K562 (cell line): ENCODE measurements around the gene SOX18. TPM values are rescaled to one million over a fixed set of nuclear protein-coding genes. Genes with fewer than 3 reads are reported as not detected.
A peak's percentile ranks its signal among the peaks of the same experiment; 100 is the strongest.

Experiments
- BMI1 ChIP-seq: fragments of 150-350 bp; IDR thresholded peaks from 2 replicates; pipeline ENCODE4 v1.6.1; 2014; ENCODE audit warnings: low read length
- CREB1 ChIP-seq, 2 experiments: sonication (generic) in 1 of 2; formaldehyde crosslinking in 1 of 2; IDR thresholded peaks; 2 replicates each; pipeline versions ENCODE4 v1.6.1 to v1.8.0; 2012 to 2022; ENCODE audit warnings: inconsistent platforms in 1 of 2, mild to moderate bottlenecking in 1 of 2, missing genetic modification reagents in 1 of 2, moderate library complexity in 1 of 2
- DLX4 ChIP-seq: fragments of 250-450 bp; sonication (Bioruptor Pico); IDR thresholded peaks from 2 replicates; pipeline ENCODE4 v1.6.1; 2021; ENCODE audit warnings: mild to moderate bottlenecking
- FOXJ2 ChIP-seq: fragments of 200-800 bp; sonication (Bioruptor generic); IDR thresholded peaks from 2 replicates; pipeline ENCODE4 v1.6.1; 2016; ENCODE audit warnings: missing genetic modification characterization, missing compliant biosample characterization
- FOXJ3 ChIP-seq: sonication (generic); formaldehyde crosslinking; IDR thresholded peaks from 2 replicates; pipeline ENCODE4 v1.4.0; 2020; ENCODE audit warnings: mild to moderate bottlenecking, missing genetic modification reagents
- HSF4 ChIP-seq: fragments of 250-450 bp; sonication (Bioruptor Pico); IDR thresholded peaks from 2 replicates; pipeline ENCODE4 v2.1.2; 2022; ENCODE audit warnings: mild to moderate bottlenecking, moderate library complexity, borderline replicate concordance
- MEIS2 ChIP-seq: fragments of 450-650 bp; IDR thresholded peaks from 2 replicates; pipeline ENCODE4 v1.6.1; 2014; ENCODE audit warnings: mild to moderate bottlenecking; ENCODE audit not compliant: partially characterized antibody
- POLR2A ChIP-seq: fragments of 450-650 bp; conservative IDR thresholded peaks from 2 replicates; pipeline ENCODE4 v1.6.1; 2016
- PRMT5 ChIP-seq: sonication (generic); formaldehyde crosslinking; IDR thresholded peaks from 2 replicates; pipeline ENCODE4 v1.5.0; 2020; ENCODE audit warnings: missing genetic modification reagents
- RAD21 ChIP-seq, 2 experiments: fragments of 250-450 bp in 1 of 2; fragments of 450-650 bp in 1 of 2; sonication (Bioruptor Pico) in 1 of 2; formaldehyde crosslinking in 1 of 2; IDR thresholded peaks in 1 of 2; conservative IDR thresholded peaks in 1 of 2; 2 replicates each; pipeline versions ENCODE4 v1.4.0 to v1.8.0; 2020 to 2022; ENCODE audit warnings: mild to moderate bottlenecking in 2 of 2, moderate library complexity in 1 of 2
- RB1 ChIP-seq: fragments of 450-650 bp; IDR thresholded peaks from 2 replicates; pipeline ENCODE4 v1.6.1; 2017; ENCODE audit warnings: low read depth, mild to moderate bottlenecking
- REST ChIP-seq, 2 experiments: fragments of 450-650 bp; formaldehyde crosslinking in 1 of 2; IDR thresholded peaks; 2 replicates each; pipeline versions ENCODE4 v1.4.0 to v1.6.1; 2014 to 2020; ENCODE audit warnings: mild to moderate bottlenecking in 2 of 2, borderline replicate concordance in 1 of 2, low read depth in 1 of 2
- STAT5A ChIP-seq: IDR thresholded peaks from 2 replicates; pipeline ENCODE4 v1.6.1; 2012; ENCODE audit warnings: low read length, inconsistent platforms, borderline replicate concordance
- TAF15 ChIP-seq: fragments of 200-400 bp; formaldehyde crosslinking; IDR thresholded peaks from 2 replicates; pipeline ENCODE4 v1.6.1; 2017; ENCODE audit warnings: mild to moderate bottlenecking, low read depth, low read length, moderate library complexity
- XRCC5 ChIP-seq: fragments of 200-400 bp; formaldehyde crosslinking; IDR thresholded peaks from 2 replicates; pipeline ENCODE4 v1.6.1; 2017; ENCODE audit warnings: low read depth, mild to moderate bottlenecking, low read length
- ZBTB17 ChIP-seq: fragments of 450-650 bp; formaldehyde crosslinking; IDR thresholded peaks from 2 replicates; pipeline ENCODE4 v1.4.0; 2020; ENCODE audit warnings: mild to moderate bottlenecking
- ZNF121 ChIP-seq: sonication (generic); formaldehyde crosslinking; conservative IDR thresholded peaks from 2 replicates; pipeline ENCODE4 v1.8.0; 2022; ENCODE audit warnings: missing genetic modification reagents
- ZNF197 ChIP-seq: fragments of 200-800 bp; sonication (Bioruptor generic); IDR thresholded peaks from 2 replicates; pipeline ENCODE4 v1.6.1; 2016; ENCODE audit warnings: low read depth, missing genetic modification characterization, missing compliant biosample characterization
- ZNF217 ChIP-seq: sonication (generic); formaldehyde crosslinking; IDR thresholded peaks from 2 replicates; pipeline ENCODE4 v1.8.0; 2022; ENCODE audit warnings: mild to moderate bottlenecking, missing genetic modification reagents
- ZNF699 ChIP-seq: fragments of 250-450 bp; sonication (Bioruptor Pico); IDR thresholded peaks from 2 replicates; pipeline ENCODE4 v1.8.0; 2021; ENCODE audit warnings: mild to moderate bottlenecking, moderate library complexity; ENCODE audit not compliant: insufficient replicate concordance
- polyA plus RNA-seq, 8 experiments: library from polyadenylated mRNA; depleted of rRNA in 4 of 8; stranded (reverse) in 5 of 8; unstranded in 3 of 8; fragments of >200 nt; fragmentation: Nextera tagmentation in 2 of 8; fragmentation: Illumina TruSeq in 1 of 8; extraction: Ambion mirVana in 2 of 8; extraction: Trizol in 1 of 8; gene quantifications; 2 replicates each; pipeline versions ENCODE4 v1.2.1 to v1.2.3, GENCODE V29; 2011 to 2014; ENCODE audit warnings: inconsistent platforms in 1 of 8, missing spikeins in 1 of 8
- total RNA-seq, 7 experiments: library from RNA; depleted of rRNA in 6 of 7; stranded (reverse); fragments of >200 nt in 6 of 7; fragmentation: Illumina TruSeq in 2 of 7; extraction: Trizol in 2 of 7; gene quantifications; 2 replicates each; pipeline versions ENCODE4 v1.2.1 to v1.2.3, GENCODE V29; 2011 to 2021; ENCODE audit warnings: low replicate concordance in 1 of 7

Gene SOX18
- total and polyA plus RNA-seq, 9 of the 15 experiments (the other 6 are each of a cell fraction or from before 2014, with no cell fraction given) = 0.15 to 19.8 (median 0.33) TPM

GRCh38 chr20:64057628-64058498 lies 8.4 kb upstream of the SOX18 start (continued):
- TF ChIP-seq REST (IDR thresholded peaks at IDR 0.05; ENCODE audit: borderline replicate concordance) (peak; percentile 72; the same call in 1 of the 2 replicates), REST (CRISPR knock-in tag; IDR thresholded peaks at IDR 0.05; ENCODE audit: low read depth) (no peak), ZNF197 (CRISPR knock-in tag) (no peak), POLR2A (no peak), HSF4 (no peak), ZNF121 (CRISPR knock-in tag) (0 out of 2 replicates have a peak, but pooled peaks have one; percentile 14), STAT5A (no peak), FOXJ2 (no peak), CREB1 (IDR thresholded peaks at IDR 0.05) (no peak), CREB1 (CRISPR knock-in tag; IDR thresholded peaks at IDR 0.05) (no peak), DLX4 (CRISPR knock-in tag) (no peak), PRMT5 (CRISPR knock-in tag) (no peak), ZBTB17 (CRISPR knock-in tag) (no peak), ZNF699 (CRISPR knock-in tag) (no peak), MEIS2 (no peak), ZNF217 (CRISPR knock-in tag) (no peak), RAD21 (CRISPR knock-in tag; conservative IDR thresholded peaks at IDR 0.05 in 1 of 2, IDR thresholded peaks at IDR 0.05 in 1 of 2) (peak; percentile 68 to 89), FOXJ3 (CRISPR knock-in tag) (no peak), TAF15 (no peak), XRCC5 (no peak), BMI1 (no peak), RB1 (peak; percentile 55)
